ENCODE data around the gene LRFN5. TPM values are rescaled to one million over a fixed set of nuclear protein-coding genes. Genes with fewer than 3 reads are reported as not detected.

Gene LRFN5
- total and polyA plus RNA-seq, 2 of the 13 experiments (the other 11 are each of a cell fraction or from before 2014, with no cell fraction given) = not detected

DNA sequence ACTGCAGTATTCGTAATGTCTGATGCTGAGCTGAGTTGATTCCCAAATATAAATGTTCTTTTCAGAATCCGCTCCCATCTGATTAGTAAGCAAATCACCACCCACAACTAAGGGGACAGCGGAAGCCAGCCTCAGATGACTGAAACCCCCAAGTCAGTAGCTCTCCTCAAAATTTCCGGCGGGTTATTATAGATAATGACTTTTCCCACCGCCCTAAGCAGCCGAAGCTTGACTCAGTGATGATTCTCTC, 469 bp upstream of the LRFN5 start:
- Histone ChIP-seq H3K27me3 (ENCODE audit: control insufficient read depth in 1 of 2, insufficient read depth in 2 of 2, low read length in 2 of 2) (peaks cover 12 to 63% of the 10 kb centered on the region in 2 experiments), H2AFZ (ENCODE audit: low read length) (no peak overlapping the region), H3K4me2 (ENCODE audit: low read depth, low read length) (peak overlapping the region; percentile 48), H3K4me3 (replicated peaks in 1 of 3; ENCODE audit: insufficient read depth in 1 of 3, low read depth in 2 of 3, low read length in 3 of 3) (peak overlapping the region in 2 of 3 experiments; percentile 3 to 52; a peak in 3 of 6 replicates), H3K36me3 (replicated peaks in 1 of 2; ENCODE audit: control insufficient read depth in 1 of 2, insufficient read depth in 2 of 2, low read length in 2 of 2) (no peaks in the 10 kb centered on the region), H3K9me3 (ENCODE audit: low read length) (no peaks in the 10 kb centered on the region), H4K20me1 (ENCODE audit: insufficient read depth, low read length) (no peaks in the 10 kb centered on the region), H3K79me2 (ENCODE audit: insufficient read depth, low read length) (no peaks in the 10 kb centered on the region), H3K4me1 (ENCODE audit: insufficient read depth, low read length) (peaks cover 17% of the 10 kb centered on the region), H3K27ac (ENCODE audit: extremely low read length, insufficient read depth, low read length) (no peak overlapping the region), H3K9ac (ENCODE audit: insufficient read depth, low read depth, low read length) (no peak overlapping the region)
- TF ChIP-seq ZNF451 (CRISPR knock-in tag; IDR thresholded peaks at IDR 0.05) (no peak), ZNF337 (CRISPR knock-in tag; IDR thresholded peaks at IDR 0.05; ENCODE audit: borderline replicate concordance, low read depth) (no peak), ZNF549 (CRISPR knock-in tag; IDR thresholded peaks at IDR 0.05) (no peak), FOXA3 (CRISPR knock-in tag; IDR thresholded peaks at IDR 0.05) (no peak), MIER3 (CRISPR knock-in tag; IDR thresholded peaks at IDR 0.05; ENCODE audit: borderline replicate concordance) (no peak), ZNF354B (CRISPR knock-in tag; IDR thresholded peaks at IDR 0.05) (no peak), CREM (IDR thresholded peaks at IDR 0.05) (no peak), CREM (CRISPR knock-in tag; IDR thresholded peaks at IDR 0.05) (no peak), ZFP90 (CRISPR knock-in tag; IDR thresholded peaks at IDR 0.05; ENCODE audit: borderline replicate concordance) (no peak), HNRNPL (IDR thresholded peaks at IDR 0.05; ENCODE audit: low read depth, low read length) (no peak), ONECUT2 (CRISPR knock-in tag; IDR thresholded peaks at IDR 0.05) (no peak), RELA (CRISPR knock-in tag; IDR thresholded peaks at IDR 0.05) (no peak)
- TF ChIP-seq, protein P1, sequence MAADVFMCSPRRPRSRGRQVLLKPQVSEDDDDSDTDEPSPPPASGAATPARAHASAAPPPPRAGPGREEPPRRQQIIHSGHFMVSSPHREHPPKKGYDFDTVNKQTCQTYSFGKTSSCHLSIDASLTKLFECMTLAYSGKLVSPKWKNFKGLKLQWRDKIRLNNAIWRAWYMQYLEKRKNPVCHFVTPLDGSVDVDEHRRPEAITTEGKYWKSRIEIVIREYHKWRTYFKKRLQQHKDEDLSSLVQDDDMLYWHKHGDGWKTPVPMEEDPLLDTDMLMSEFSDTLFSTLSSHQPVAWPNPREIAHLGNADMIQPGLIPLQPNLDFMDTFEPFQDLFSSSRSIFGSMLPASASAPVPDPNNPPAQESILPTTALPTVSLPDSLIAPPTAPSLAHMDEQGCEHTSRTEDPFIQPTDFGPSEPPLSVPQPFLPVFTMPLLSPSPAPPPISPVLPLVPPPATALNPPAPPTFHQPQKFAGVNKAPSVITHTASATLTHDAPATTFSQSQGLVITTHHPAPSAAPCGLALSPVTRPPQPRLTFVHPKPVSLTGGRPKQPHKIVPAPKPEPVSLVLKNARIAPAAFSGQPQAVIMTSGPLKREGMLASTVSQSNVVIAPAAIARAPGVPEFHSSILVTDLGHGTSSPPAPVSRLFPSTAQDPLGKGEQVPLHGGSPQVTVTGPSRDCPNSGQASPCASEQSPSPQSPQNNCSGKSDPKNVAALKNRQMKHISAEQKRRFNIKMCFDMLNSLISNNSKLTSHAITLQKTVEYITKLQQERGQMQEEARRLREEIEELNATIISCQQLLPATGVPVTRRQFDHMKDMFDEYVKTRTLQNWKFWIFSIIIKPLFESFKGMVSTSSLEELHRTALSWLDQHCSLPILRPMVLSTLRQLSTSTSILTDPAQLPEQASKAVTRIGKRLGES (CRISPR knock-in tag; IDR thresholded peaks at IDR 0.05; ENCODE audit: borderline replicate concordance) = no peak
- TF ChIP-seq, protein P2, sequence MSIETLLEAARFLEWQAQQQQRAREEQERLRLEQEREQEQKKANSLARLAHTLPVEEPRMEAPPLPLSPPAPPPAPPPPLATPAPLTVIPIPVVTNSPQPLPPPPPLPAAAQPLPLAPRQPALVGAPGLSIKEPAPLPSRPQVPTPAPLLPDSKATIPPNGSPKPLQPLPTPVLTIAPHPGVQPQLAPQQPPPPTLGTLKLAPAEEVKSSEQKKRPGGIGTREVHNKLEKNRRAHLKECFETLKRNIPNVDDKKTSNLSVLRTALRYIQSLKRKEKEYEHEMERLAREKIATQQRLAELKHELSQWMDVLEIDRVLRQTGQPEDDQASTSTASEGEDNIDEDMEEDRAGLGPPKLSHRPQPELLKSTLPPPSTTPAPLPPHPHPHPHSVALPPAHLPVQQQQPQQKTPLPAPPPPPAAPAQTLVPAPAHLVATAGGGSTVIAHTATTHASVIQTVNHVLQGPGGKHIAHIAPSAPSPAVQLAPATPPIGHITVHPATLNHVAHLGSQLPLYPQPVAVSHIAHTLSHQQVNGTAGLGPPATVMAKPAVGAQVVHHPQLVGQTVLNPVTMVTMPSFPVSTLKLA (IDR thresholded peaks at IDR 0.05) = no peak
- TF ChIP-seq, protein P3, sequence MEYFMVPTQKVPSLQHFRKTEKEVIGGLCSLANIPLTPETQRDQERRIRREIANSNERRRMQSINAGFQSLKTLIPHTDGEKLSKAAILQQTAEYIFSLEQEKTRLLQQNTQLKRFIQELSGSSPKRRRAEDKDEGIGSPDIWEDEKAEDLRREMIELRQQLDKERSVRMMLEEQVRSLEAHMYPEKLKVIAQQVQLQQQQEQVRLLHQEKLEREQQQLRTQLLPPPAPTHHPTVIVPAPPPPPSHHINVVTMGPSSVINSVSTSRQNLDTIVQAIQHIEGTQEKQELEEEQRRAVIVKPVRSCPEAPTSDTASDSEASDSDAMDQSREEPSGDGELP (IDR thresholded peaks at IDR 0.05; ENCODE audit: borderline replicate concordance, low read depth) = no peak
- 52% methylated on average over 7 of the region's 7 CpGs for WGBS (ENCODE audit: low lambda C conversion rate)
- no TSS peak for BruUV-seq (replicated peaks)
- intact Hi-C loops (cut with micrococcal nuclease; ENCODE audit: unreplicated experiment) (no loop called here), in situ Hi-C loops (cut with HindIII; ENCODE audit: extremely low pct_ligation_motif_present, low pct_unique_long_range_greater_than_20kb) (no loop called here)
- no peak for DNase-seq (ENCODE audit: low spot score)
- no peak for FAIRE-seq
- POLR2A ChIA-PET = no interaction called here
- ATAC-seq = no peak
- CTCF ChIA-PET (ENCODE audit: low intra/inter-chr PET ratio, low total read pairs) = no interaction called here

Data from HepG2 (cell line).